GM12891 (cell line): ENCODE results near the gene PRDM16.

Source experiments
- POLR2AphosphoS5 ChIP-seq: IDR thresholded peaks from 2 replicates; pipeline ENCODE4 v1.6.1; 2011; ENCODE audit warnings: low read depth, low read length, control low read depth
- TAF1 ChIP-seq: IDR thresholded peaks from 2 replicates; pipeline ENCODE4 v1.6.1; 2011; ENCODE audit warnings: low read depth, low read length, control low read depth

GRCh38 chr1:3251807-3252428 lies 182.9 kb downstream of the PRDM16 start:
- no peak for TF ChIP-seq TAF1
- TF ChIP-seq POLR2AphosphoS5: no peak
